Erythroblast (primary cell): ENCODE data around the gene OR56A5.

ENCODE experiments used
- GATA1 ChIP-seq: IDR thresholded peaks from 2 replicates; pipeline ENCODE4 v1.6.1; 2011; ENCODE audit warnings: low read depth, mild to moderate bottlenecking, control low read depth, low read length, moderate library complexity
- POLR2A ChIP-seq: IDR thresholded peaks from 2 replicates; pipeline ENCODE4 v1.6.1; 2011; ENCODE audit warnings: mild to moderate bottlenecking, low read length

DNA sequence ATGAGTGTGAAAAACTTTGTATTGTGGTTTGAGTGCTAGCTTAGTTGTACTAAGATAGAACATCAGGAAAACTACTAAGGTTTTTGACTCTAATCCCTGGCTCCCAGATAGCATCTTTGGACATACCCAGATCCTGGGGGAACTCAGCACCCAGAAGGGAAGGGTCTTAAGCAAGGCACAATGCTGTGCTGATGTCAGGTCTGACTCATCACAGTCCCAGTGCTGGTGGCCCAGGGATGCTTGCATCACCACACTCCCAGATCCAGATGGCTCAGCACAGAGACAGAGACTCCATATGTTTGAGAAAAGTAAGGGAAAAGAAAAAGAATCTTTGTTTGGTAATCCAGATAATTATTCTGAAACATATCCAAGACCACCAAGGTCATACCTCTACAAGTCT, 44.5 kb downstream of the OR56A5 start:
- TF ChIP-seq POLR2A (no peak), GATA1 (no peak)
